ENCODE results near the gene IFNGR1.

IFNGR1 gene

GRCh38 chr6:137150072-137150471 is 69.1 kb downstream of the IFNGR1 start:
- no peaks in the 10 kb centered on the region for H3K36me3 ChIP-seq (ENCODE audit: control insufficient read depth, insufficient read depth, low read length)
- no peak overlapping the region for H3K4me3 ChIP-seq (replicated peaks; ENCODE audit: low read depth, low read length)
- DNase-seq (ENCODE audit: extremely low read depth, insufficient read length), result no peak
- H3K27me3 ChIP-seq (replicated peaks; ENCODE audit: control insufficient read depth, insufficient read depth, low read length), result no peaks in the 10 kb centered on the region
- TF ChIP-seq CTCF (IDR thresholded peaks at IDR 0.05; ENCODE audit: insufficient read depth, low read length, poor library complexity, severe bottlenecking), result no peak

- Histone ChIP-seq H3K27me3 (replicated peaks; ENCODE audit: control insufficient read depth, insufficient read depth, low read length) (no peaks in the 10 kb centered on the region), H3K36me3 (ENCODE audit: control insufficient read depth, insufficient read depth, low read length) (no peaks in the 10 kb centered on the region), H3K4me3 (replicated peaks; ENCODE audit: low read depth, low read length) (no peak overlapping the region)
- no peak for TF ChIP-seq CTCF (IDR thresholded peaks at IDR 0.05; ENCODE audit: insufficient read depth, low read length, poor library complexity, severe bottlenecking)
- DNase-seq (ENCODE audit: extremely low read depth, insufficient read length), result no peak
Measured at GRCh38 chr6:137149035-137149393, 70.2 kb downstream of the IFNGR1 start.

GRCh38 chr6:137148306-137149034 is 70.7 kb downstream of the IFNGR1 start:
- Histone ChIP-seq H3K36me3 (ENCODE audit: control insufficient read depth, insufficient read depth, low read length) (no peaks in the 10 kb centered on the region), H3K27me3 (replicated peaks; ENCODE audit: control insufficient read depth, insufficient read depth, low read length) (no peaks in the 10 kb centered on the region), H3K4me3 (replicated peaks; ENCODE audit: low read depth, low read length) (no peak overlapping the region)
- no peak for DNase-seq (ENCODE audit: extremely low read depth, insufficient read length)
- no peak for TF ChIP-seq CTCF (IDR thresholded peaks at IDR 0.05; ENCODE audit: insufficient read depth, low read length, poor library complexity, severe bottlenecking)

Measured in GM06990 (cell line).